Subcutaneous abdominal adipose tissue (tissue), 5 donors: ENCODE data around the gene NFE2L1.

ENCODE experiments used
- H3K27ac ChIP-seq: one replicate; pipeline ENCODE4 v1.7.0; 2013; ENCODE audit warnings: low read depth, mild to moderate bottlenecking, inconsistent platforms, low read length, moderate library complexity
- H3K27me3 ChIP-seq, 5 donors: one replicate each; pipeline ENCODE4 v1.7.0; 2013; ENCODE audit warnings: low read length in 5 of 5, inconsistent platforms in 1 of 5; ENCODE audit not compliant: control insufficient read depth in 5 of 5, insufficient read depth in 4 of 5
- H3K36me3 ChIP-seq, 5 donors: one replicate each; pipeline ENCODE4 v1.7.0; 2013; ENCODE audit warnings: low read length in 5 of 5; ENCODE audit not compliant: control insufficient read depth in 5 of 5, insufficient read depth in 5 of 5
- H3K4me1 ChIP-seq, 5 donors: one replicate each; pipeline ENCODE4 v1.7.0; 2013; ENCODE audit warnings: low read length in 5 of 5, mild to moderate bottlenecking in 3 of 5, moderate library complexity in 1 of 5; ENCODE audit not compliant: control insufficient read depth in 5 of 5, insufficient read depth in 5 of 5
- H3K4me3 ChIP-seq, 5 donors: one replicate each; pipeline ENCODE4 v1.7.0; 2013; ENCODE audit warnings: low read length in 5 of 5, low read depth in 1 of 5
- H3K9ac ChIP-seq, 5 donors: one replicate each; pipeline ENCODE4 v1.7.0; 2013; ENCODE audit warnings: low read length in 5 of 5, mild to moderate bottlenecking in 4 of 5, moderate library complexity in 3 of 5
- H3K9me3 ChIP-seq, 5 donors: one replicate each; pipeline ENCODE4 v1.7.0; 2013; ENCODE audit warnings: low read length in 5 of 5; ENCODE audit not compliant: control insufficient read depth in 5 of 5
- donor health status: healthy.
- donor health status: healthy.
- donor health status: healthy.
- donor health status: healthy.
- donor health status: healthy.

NFE2L1 gene

GRCh38 chr17:48045316-48046001 lies 2.7 kb upstream of the NFE2L1 start:
- no peak overlapping the region for H3K4me3 ChIP-seq
- H3K4me1 ChIP-seq = peaks cover 4 to 48% (median 44%) of the 10 kb centered on the region in 5 donors
- H3K27me3 ChIP-seq = no peaks in the 10 kb centered on the region
- peak overlapping the region; percentile 93 for H3K27ac ChIP-seq
- H3K9ac ChIP-seq = peak overlapping the region in 1 of 5 donors; percentile 63
- no peaks in the 10 kb centered on the region for H3K9me3 ChIP-seq
- no peaks in the 10 kb centered on the region for H3K36me3 ChIP-seq

DNA sequence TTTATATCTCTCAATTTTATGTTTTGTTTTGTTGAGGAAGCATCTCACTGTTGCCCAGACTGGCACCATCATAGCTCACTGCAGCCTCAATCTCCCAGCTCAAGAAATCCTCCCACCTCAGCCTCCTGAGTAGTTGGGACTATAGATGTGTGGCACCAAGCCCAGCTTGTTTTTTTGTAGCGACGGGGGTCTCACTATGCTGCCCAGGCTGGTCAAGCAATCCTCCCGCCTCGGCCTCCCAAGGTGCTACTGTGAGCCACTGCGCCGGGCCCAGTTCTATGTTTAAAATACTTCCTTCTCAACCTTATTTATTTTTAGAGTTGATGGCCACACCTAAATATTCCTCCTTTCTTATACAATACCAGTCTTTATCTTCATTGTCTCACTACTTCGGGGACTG lies 1.9 kb upstream of the NFE2L1 start:
- peaks cover 11 to 57% (median 52%) of the 10 kb centered on the region in 5 donors for H3K4me1 ChIP-seq
- H3K27me3 ChIP-seq = no peaks in the 10 kb centered on the region
- no peaks in the 10 kb centered on the region for H3K9me3 ChIP-seq
- H3K4me3 ChIP-seq = no peak overlapping the region
- peak overlapping the region; percentile 93 for H3K27ac ChIP-seq
- peak overlapping the region in 1 of 5 donors; percentile 63 for H3K9ac ChIP-seq
- H3K36me3 ChIP-seq = peaks cover 0 to 8% (median 5%) of the 10 kb centered on the region in 5 donors

- H3K9ac ChIP-seq = peak overlapping the region; percentile 79 to 89 (median 82)
- H3K4me3 ChIP-seq = peak overlapping the region; percentile 85 to 95 (median 85)
- no peaks in the 10 kb centered on the region for H3K27me3 ChIP-seq
- H3K4me1 ChIP-seq = peaks cover 16 to 66% (median 62%) of the 10 kb centered on the region in 5 donors
- H3K27ac ChIP-seq = peak overlapping the region; percentile 93
- peaks cover 0 to 10% (median 9%) of the 10 kb centered on the region in 5 donors for H3K36me3 ChIP-seq
- no peaks in the 10 kb centered on the region for H3K9me3 ChIP-seq
These were observed 932 bp upstream of the NFE2L1 start for GRCh38 chr17:48047113-48047740.

GRCh38 chr17:48048384-48049126 lies 396 bp downstream of the NFE2L1 start:
- Histone ChIP-seq H3K27ac (peak overlapping the region; percentile 93), H3K27me3 (no peaks in the 10 kb centered on the region), H3K4me3 (peak overlapping the region; percentile 79 to 95 (median 91)), H3K36me3 (peaks cover 0 to 14% (median 10%) of the 10 kb centered on the region in 5 donors), H3K9ac (peak overlapping the region; percentile 82 to 94 (median 93)), H3K4me1 (peaks cover 29 to 79% (median 75%) of the 10 kb centered on the region in 5 donors), H3K9me3 (no peaks in the 10 kb centered on the region)

DNA sequence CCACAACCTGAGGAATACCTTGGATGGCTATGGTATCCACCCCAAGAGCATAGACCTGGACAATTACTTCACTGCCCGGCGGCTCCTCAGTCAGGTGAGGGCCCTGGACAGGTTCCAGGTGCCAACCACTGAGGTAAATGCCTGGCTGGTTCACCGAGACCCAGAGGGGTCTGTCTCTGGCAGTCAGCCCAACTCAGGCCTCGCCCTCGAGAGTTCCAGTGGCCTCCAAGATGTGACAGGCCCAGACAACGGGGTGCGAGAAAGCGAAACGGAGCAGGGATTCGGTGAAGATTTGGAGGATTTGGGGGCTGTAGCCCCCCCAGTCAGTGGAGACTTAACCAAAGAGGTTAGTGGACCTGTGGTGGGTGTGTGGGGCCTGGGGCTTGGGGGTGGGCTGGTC lies 3.1 kb downstream of the NFE2L1 start:
- peaks cover 0 to 35% (median 21%) of the 10 kb centered on the region in 5 donors for H3K36me3 ChIP-seq
- H3K9me3 ChIP-seq = no peaks in the 10 kb centered on the region
- H3K9ac ChIP-seq = peak overlapping the region; percentile 17 to 81 (median 59)
- H3K4me3 ChIP-seq = peak overlapping the region in 4 of 5 donors; percentile 0 to 29 (median 13)
- H3K4me1 ChIP-seq = peaks cover 36 to 92% (median 86%) of the 10 kb centered on the region in 5 donors
- no peaks in the 10 kb centered on the region for H3K27me3 ChIP-seq
- peak overlapping the region; percentile 93 for H3K27ac ChIP-seq

DNA sequence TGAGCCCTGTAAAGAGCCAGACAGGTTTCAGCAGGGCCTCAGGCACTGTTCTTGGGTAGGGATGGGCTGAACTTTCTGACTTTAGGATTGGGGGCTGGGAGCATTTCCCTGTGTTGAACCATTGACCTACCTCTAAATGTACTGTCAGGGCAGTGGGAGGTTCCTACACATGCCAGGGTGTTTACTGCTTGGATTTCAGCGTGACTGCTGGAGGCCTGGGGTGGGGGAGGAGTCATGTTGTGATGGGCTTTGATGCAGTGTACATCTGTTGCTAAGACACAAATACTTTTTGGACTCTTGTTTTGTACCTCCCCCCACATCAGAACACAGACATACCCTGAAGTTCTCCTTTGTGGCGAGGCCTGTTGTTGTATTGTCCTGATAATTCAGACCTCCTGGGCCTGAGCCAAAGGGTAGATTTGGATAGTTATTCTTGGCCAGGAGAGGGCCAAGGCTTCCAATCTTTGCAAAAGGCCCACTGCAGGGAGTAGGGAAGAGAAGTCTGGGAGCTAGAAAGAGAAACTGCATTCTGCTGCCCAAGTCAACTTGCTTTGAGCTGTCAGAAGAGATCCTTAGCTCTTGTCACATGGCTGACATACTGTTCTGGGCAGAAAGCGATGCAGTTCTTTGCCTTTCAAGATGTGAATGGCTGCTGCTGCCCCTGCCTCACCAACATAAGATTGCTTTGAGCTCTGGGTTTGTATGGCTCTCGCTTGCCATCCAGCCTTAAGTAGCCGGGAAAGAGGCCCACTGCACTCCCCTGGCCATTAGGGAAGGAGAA lies 3.7 kb downstream of the NFE2L1 start:
- H3K4me1 ChIP-seq = peaks cover 36 to 86% (median 81%) of the 10 kb centered on the region in 5 donors
- H3K9me3 ChIP-seq = no peaks in the 10 kb centered on the region
- H3K27ac ChIP-seq = peak overlapping the region; percentile 93
- H3K36me3 ChIP-seq = peaks cover 0 to 41% (median 27%) of the 10 kb centered on the region in 5 donors
- H3K27me3 ChIP-seq = no peaks in the 10 kb centered on the region
- H3K4me3 ChIP-seq = peak overlapping the region; percentile 29 to 58 (median 50)
- peak overlapping the region; percentile 12 to 62 (median 50) for H3K9ac ChIP-seq

- Histone ChIP-seq H3K27me3 (no peaks in the 10 kb centered on the region), H3K27ac (peak overlapping the region; percentile 93), H3K9ac (peak overlapping the region; percentile 12 to 59 (median 48)), H3K4me3 (peak overlapping the region; percentile 29 to 58 (median 50)), H3K4me1 (peaks cover 32 to 76% (median 71%) of the 10 kb centered on the region in 5 donors), H3K36me3 (peaks cover 8 to 53% (median 40%) of the 10 kb centered on the region in 5 donors), H3K9me3 (no peaks in the 10 kb centered on the region)
These were observed 5.0 kb downstream of the NFE2L1 start for GRCh38 chr17:48052956-48053757.

- H3K27ac ChIP-seq = peak overlapping the region; percentile 93
- no peaks in the 10 kb centered on the region for H3K9me3 ChIP-seq
- peak overlapping the region; percentile 12 to 59 (median 47) for H3K9ac ChIP-seq
- peak overlapping the region; percentile 29 to 58 (median 40) for H3K4me3 ChIP-seq
- H3K27me3 ChIP-seq = no peaks in the 10 kb centered on the region
- H3K36me3 ChIP-seq = peaks cover 8 to 60% (median 46%) of the 10 kb centered on the region in 5 donors
- H3K4me1 ChIP-seq = peaks cover 32 to 76% (median 70%) of the 10 kb centered on the region in 5 donors
These were observed 5.6 kb downstream of the NFE2L1 start for GRCh38 chr17:48053758-48054237.
